Ascending aorta (tissue), 2 donors: ENCODE data around the gene ATP2B2. TPM values are rescaled to one million over a fixed set of nuclear protein-coding genes. Genes with fewer than 3 reads are reported as not detected.

Experiments
- DNase-seq, 2 donors: peaks; one replicate each; pipeline ENCODE4 v3.0.0-alpha.2; 2019; ENCODE audit warnings: low spot score in 2 of 2
- H3K27ac ChIP-seq, 2 donors: fragments of 200-600 bp; sonication (generic); one replicate each; pipeline ENCODE4 v1.5.1; 2016 to 2017; ENCODE audit warnings: mild to moderate bottlenecking in 1 of 2
- H3K27me3 ChIP-seq: fragments of 200-600 bp; sonication (generic); one replicate; pipeline ENCODE4 v1.5.1; 2017
- H3K36me3 ChIP-seq, 2 donors: fragments of 200-600 bp; sonication (generic); one replicate each; pipeline ENCODE4 v1.5.1; 2016
- H3K4me1 ChIP-seq, 2 donors: fragments of 200-600 bp; sonication (generic); one replicate each; pipeline ENCODE4 v1.5.1; 2016 to 2017; ENCODE audit warnings: mild to moderate bottlenecking in 1 of 2
- H3K4me3 ChIP-seq, 2 donors: fragments of 200-600 bp; sonication (generic); one replicate each; pipeline ENCODE4 v1.5.1; 2016 to 2017; ENCODE audit warnings: mild to moderate bottlenecking in 1 of 2
- H3K9me3 ChIP-seq, 2 donors: fragments of 200-600 bp; sonication (generic); one replicate each; pipeline ENCODE4 v1.5.1; 2016
- CTCF ChIP-seq, 3 experiments: fragments of 200-600 bp in 2 of 3; fragments of 450-650 bp in 1 of 3; sonication (generic) in 2 of 3; IDR thresholded peaks; one replicate each; pipeline ENCODE4 v1.5.1; 2016 to 2019; ENCODE audit warnings: antibody characterized with exemption in 3 of 3, mild to moderate bottlenecking in 1 of 3, moderate library complexity in 1 of 3
- intact Hi-C: fragments of 100-400 bp; cut with DNase I; formaldehyde crosslinking; loops from one replicate; pipeline ENCODE4 v1.15.1; 2023
- total RNA-seq: library from RNA; depleted of rRNA; stranded (reverse); fragments of >200 nt; gene quantifications from one replicate; pipeline ENCODE4 v1.1.0, GENCODE V29; 2016

Gene ATP2B2
- total RNA-seq, 1 donor from 2014 or later = not detected

GRCh38 chr3:10277115-10277625, 228.2 kb downstream of the ATP2B2 start:
- intact Hi-C loops = no loop called here
- Histone ChIP-seq H3K27me3 (no peaks in the 10 kb centered on the region), H3K27ac (no peak overlapping the region), H3K9me3 (no peaks in the 10 kb centered on the region), H3K36me3 (peaks cover 51 to 68% of the 10 kb centered on the region in 2 donors), H3K4me1 (peaks cover 0 to 6% of the 10 kb centered on the region in 2 donors), H3K4me3 (no peak overlapping the region)
- TF ChIP-seq CTCF (IDR thresholded peaks at IDR 0.05) = no peak
- DNase-seq = no peak

GRCh38 chr3:10274601-10275000, 230.8 kb downstream of the ATP2B2 start:
- no peaks in the 10 kb centered on the region for H3K9me3 ChIP-seq
- peaks cover 0 to 6% of the 10 kb centered on the region in 2 donors for H3K4me1 ChIP-seq
- TF ChIP-seq CTCF (IDR thresholded peaks at IDR 0.05) = no peak
- H3K36me3 ChIP-seq = peaks cover 54 to 68% of the 10 kb centered on the region in 2 donors
- intact Hi-C loops = no loop called here
- no peaks in the 10 kb centered on the region for H3K27me3 ChIP-seq
- H3K4me3 ChIP-seq = no peak overlapping the region
- no peak for DNase-seq
- H3K27ac ChIP-seq = no peak overlapping the region

Other genes with a start within 250 kb of the ATP2B2 start
- not detected for gene GHRL, start 212.6 kb downstream of the ATP2B2 start, total RNA-seq
- 63.0 TPM for gene SEC13, start 184.5 kb downstream of the ATP2B2 start, total RNA-seq